Left lung (tissue), 10 donors: ENCODE results near the gene GOSR2. TPM values are rescaled to one million over a fixed set of nuclear protein-coding genes. Genes with fewer than 3 reads are reported as not detected.
"Not testable (repeated sequence)": the region's sequence is repeated elsewhere in the genome, so short reads cannot be mapped to it uniquely, and the experiment has no call there.

Experiments used
- ATAC-seq: fragments of 200-7000 bp; cut with Tn5 transposase; one replicate; pipeline ENCODE4 v1.9.1; 2020; ENCODE audit warnings: moderate library complexity
- DNase-seq, 4 donors: peaks; one replicate each; pipeline ENCODE4 v3.0.0-alpha.2; 2013 to 2020
- H3K27ac ChIP-seq, 2 donors: fragments of 200-600 bp; sonication (generic) in 1 of 2; one replicate each; pipeline versions ENCODE4 v1.5.0 to v1.8.0; 2020 to 2021
- H3K27me3 ChIP-seq, 2 donors: fragments of 200-600 bp; sonication (generic) in 1 of 2; one replicate each; pipeline versions ENCODE4 v1.5.0 to v1.8.0; 2020 to 2021
- H3K36me3 ChIP-seq, 2 donors: fragments of 200-600 bp; sonication (generic) in 1 of 2; one replicate each; pipeline versions ENCODE4 v1.5.0 to v1.8.0; 2020 to 2021
- H3K4me1 ChIP-seq, 2 donors: fragments of 200-600 bp; one replicate each; pipeline ENCODE4 v1.8.0; 2021
- H3K4me3 ChIP-seq, 2 donors: fragments of 200-600 bp; sonication (generic) in 1 of 2; one replicate each; pipeline versions ENCODE4 v1.5.0 to v1.8.0; 2020 to 2021; ENCODE audit warnings: mild to moderate bottlenecking in 1 of 2
- H3K9me3 ChIP-seq, 2 donors: fragments of 200-600 bp; sonication (generic) in 1 of 2; one replicate each; pipeline versions ENCODE4 v1.5.0 to v1.8.0; 2020 to 2021
- CTCF ChIP-seq, 2 donors: fragments of 200-600 bp; sonication (generic) in 1 of 2; IDR thresholded peaks; one replicate each; pipeline versions ENCODE4 v1.5.0 to v1.8.0; 2021; ENCODE audit warnings: antibody characterized with exemption in 2 of 2
- intact Hi-C, 2 donors: fragments of 100-400 bp; cut with DNase I; formaldehyde crosslinking; loops; one replicate each; pipeline versions ENCODE4 v1.11.2 to v1.14.2; 2022
- polyA plus RNA-seq, 6 donors: library from polyadenylated mRNA; unstranded; fragments of 120-200 nt; gene quantifications; one replicate each; pipeline ENCODE4 v1.2.1, GENCODE V29; 2013; ENCODE audit not compliant: insufficient read length in 6 of 6
- total RNA-seq, 2 donors: library from RNA; stranded (reverse); fragmentation: NEBNext Ultra II Directional; extraction: Animal tissue kit (Norgen Biotek cat#: 25700); gene quantifications; one replicate each; pipeline ENCODE4 v1.2.1, GENCODE V29; 2021
- donor health status: DM: no; HTN: yes; CAD: no.
- donor health status: DM: no; HTN: no; CAD: no.

The GOSR2 gene
- total and polyA plus RNA-seq, 8 donors: 42.5 to 67.4 (median 47.6) TPM

DNA sequence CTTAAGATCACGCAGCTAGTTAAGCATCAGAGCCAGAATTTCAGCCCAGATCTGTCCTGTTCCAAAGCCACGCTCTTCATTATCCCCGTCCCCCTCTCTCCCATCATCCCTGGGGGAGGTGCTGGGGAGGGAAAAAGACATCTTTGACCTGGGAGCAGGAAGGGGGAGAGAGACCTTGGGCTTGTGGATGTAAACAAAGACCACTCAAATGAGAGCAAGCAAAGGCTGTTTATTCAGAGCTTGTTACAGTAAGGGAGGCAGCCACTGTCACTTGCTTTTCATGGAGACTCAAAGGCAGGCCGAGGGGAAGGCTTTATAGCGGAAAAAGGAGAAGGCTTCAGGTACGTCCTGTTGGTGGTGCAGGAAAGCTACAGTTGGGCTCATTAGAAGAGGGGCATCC lies 59.6 kb downstream of the GOSR2 start:
- no peak for DNase-seq
- intact Hi-C loops: no loop called here
- peaks cover 24 to 54% of the 10 kb centered on the region in 2 donors for H3K27me3 ChIP-seq
- TF ChIP-seq CTCF (IDR thresholded peaks at IDR 0.05): no peak
- no peaks in the 10 kb centered on the region for H3K9me3 ChIP-seq
- H3K4me3 ChIP-seq: no peak overlapping the region
- H3K4me1 ChIP-seq: peaks cover 12 to 15% of the 10 kb centered on the region in 2 donors
- no peak overlapping the region for H3K27ac ChIP-seq
- ATAC-seq: no peak
- no peaks in the 10 kb centered on the region for H3K36me3 ChIP-seq

- intact Hi-C loops: no loop called here
- no peak for ATAC-seq
- Histone ChIP-seq H3K4me1 (peaks cover 5 to 8% of the 10 kb centered on the region in 2 donors), H3K36me3 (no peaks in the 10 kb centered on the region), H3K9me3 (no peaks in the 10 kb centered on the region), H3K27me3 (peaks cover 12 to 42% of the 10 kb centered on the region in 2 donors), H3K4me3 (no peak overlapping the region), H3K27ac (no peak overlapping the region)
- no peak for TF ChIP-seq CTCF (IDR thresholded peaks at IDR 0.05)
- no peak for DNase-seq
These were observed 60.8 kb downstream of the GOSR2 start for GRCh38 chr17:46983782-46984181.

GRCh38 chr17:46984341-46984740 lies 61.4 kb downstream of the GOSR2 start:
- peaks cover 0 to 3% of the 10 kb centered on the region in 2 donors for H3K4me1 ChIP-seq
- no peaks in the 10 kb centered on the region for H3K36me3 ChIP-seq
- intact Hi-C loops: no loop called here
- ATAC-seq: no peak
- no peaks in the 10 kb centered on the region for H3K9me3 ChIP-seq
- no peak overlapping the region for H3K4me3 ChIP-seq
- peaks cover 6 to 36% of the 10 kb centered on the region in 2 donors for H3K27me3 ChIP-seq
- no peak overlapping the region for H3K27ac ChIP-seq
- DNase-seq: no peak
- TF ChIP-seq CTCF (IDR thresholded peaks at IDR 0.05): no peak

DNA sequence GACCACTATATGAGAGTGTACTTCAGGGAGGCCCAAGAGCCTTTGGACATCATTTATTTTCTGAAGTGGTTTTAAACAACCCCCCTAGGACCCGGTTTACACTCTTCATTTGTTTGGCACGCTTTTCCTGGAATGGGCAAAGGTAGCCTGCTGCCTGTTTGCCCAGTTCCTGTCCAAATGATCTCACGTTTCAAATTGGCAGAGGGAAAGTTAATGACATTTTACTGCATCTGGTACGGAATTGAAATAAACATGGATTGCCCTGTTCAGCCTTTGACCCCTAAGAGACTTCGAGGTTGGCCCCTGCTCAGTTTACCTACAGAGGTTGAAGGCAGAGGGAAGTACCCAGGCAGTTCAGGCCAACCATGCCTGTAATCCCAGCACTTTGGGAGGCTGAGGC lies 61.9 kb downstream of the GOSR2 start:
- Histone ChIP-seq H3K27me3 (peaks cover under 1 to 31% of the 10 kb centered on the region in 2 donors), H3K27ac (no peak overlapping the region), H3K4me1 (no peaks in the 10 kb centered on the region), H3K9me3 (no peaks in the 10 kb centered on the region), H3K4me3 (no peak overlapping the region), H3K36me3 (no peaks in the 10 kb centered on the region)
- no peak for ATAC-seq
- no peak for TF ChIP-seq CTCF (IDR thresholded peaks at IDR 0.05)
- DNase-seq: no peak
- intact Hi-C loops: no loop called here

- Histone ChIP-seq H3K4me3 (no peak overlapping the region), H3K27ac (no peak overlapping the region), H3K27me3 (peaks cover 0 to 16% of the 10 kb centered on the region in 2 donors), H3K4me1 (no peaks in the 10 kb centered on the region), H3K9me3 (no peaks in the 10 kb centered on the region), H3K36me3 (no peaks in the 10 kb centered on the region)
- intact Hi-C loops: no loop called here
- no peak for DNase-seq
- no peak for ATAC-seq
- TF ChIP-seq CTCF (IDR thresholded peaks at IDR 0.05): no peak
These were observed 63.4 kb downstream of the GOSR2 start for GRCh38 chr17:46986366-46986765.

DNA sequence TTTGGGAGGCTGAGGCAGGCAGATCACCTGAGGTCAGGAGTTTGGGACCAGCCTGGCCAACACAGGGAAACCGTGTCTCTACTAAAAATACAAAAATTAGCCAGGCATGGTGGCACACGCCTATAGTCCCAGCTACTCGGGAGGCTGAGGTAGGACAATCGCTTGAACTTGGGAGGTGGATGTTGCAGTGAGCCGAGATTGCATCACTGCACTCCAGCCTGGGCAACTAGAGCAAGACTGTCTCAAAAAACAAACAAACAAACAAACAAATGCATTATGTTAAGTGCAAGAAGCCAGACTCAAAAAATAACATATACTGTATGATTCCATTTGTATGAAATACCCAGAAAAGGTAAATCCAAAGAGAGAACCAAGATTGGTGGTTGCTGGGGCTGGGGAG lies 65.0 kb downstream of the GOSR2 start:
- H3K36me3 ChIP-seq, H3K27ac ChIP-seq, intact Hi-C loops, ATAC-seq, DNase-seq, H3K27me3 ChIP-seq, H3K4me1 ChIP-seq, H3K4me3 ChIP-seq, H3K9me3 ChIP-seq: not testable (repeated sequence)
